ENCODE measurements around the gene GPC5.

DNA sequence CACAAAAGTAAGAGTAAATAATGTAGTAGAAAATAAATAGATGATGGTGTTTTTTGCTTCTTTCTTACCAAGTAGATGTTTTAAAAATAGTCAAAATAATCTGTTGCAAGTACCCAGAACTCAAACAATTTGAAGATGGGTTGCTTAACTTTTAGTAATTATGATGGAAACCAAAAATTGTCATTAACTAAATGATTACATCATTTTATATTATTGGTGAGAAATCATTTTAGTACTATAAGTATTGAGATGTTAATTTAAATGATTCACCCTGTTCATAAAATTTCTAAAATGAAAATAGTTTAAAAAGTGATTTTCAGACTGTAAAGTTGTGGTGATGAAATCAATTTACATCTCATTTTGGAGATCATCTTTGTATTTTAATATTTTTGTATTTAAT is 404.5 kb downstream of the GPC5 start:
- TF ChIP-seq, protein P1, sequence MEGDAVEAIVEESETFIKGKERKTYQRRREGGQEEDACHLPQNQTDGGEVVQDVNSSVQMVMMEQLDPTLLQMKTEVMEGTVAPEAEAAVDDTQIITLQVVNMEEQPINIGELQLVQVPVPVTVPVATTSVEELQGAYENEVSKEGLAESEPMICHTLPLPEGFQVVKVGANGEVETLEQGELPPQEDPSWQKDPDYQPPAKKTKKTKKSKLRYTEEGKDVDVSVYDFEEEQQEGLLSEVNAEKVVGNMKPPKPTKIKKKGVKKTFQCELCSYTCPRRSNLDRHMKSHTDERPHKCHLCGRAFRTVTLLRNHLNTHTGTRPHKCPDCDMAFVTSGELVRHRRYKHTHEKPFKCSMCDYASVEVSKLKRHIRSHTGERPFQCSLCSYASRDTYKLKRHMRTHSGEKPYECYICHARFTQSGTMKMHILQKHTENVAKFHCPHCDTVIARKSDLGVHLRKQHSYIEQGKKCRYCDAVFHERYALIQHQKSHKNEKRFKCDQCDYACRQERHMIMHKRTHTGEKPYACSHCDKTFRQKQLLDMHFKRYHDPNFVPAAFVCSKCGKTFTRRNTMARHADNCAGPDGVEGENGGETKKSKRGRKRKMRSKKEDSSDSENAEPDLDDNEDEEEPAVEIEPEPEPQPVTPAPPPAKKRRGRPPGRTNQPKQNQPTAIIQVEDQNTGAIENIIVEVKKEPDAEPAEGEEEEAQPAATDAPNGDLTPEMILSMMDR (IDR thresholded peaks at IDR 0.05; ENCODE audit: extremely low read depth in 1 of 2, insufficient read depth in 1 of 2, low read depth in 1 of 2, low read length in 2 of 2), result no peak
- TF ChIP-seq EZH2 (IDR thresholded peaks at IDR 0.05; ENCODE audit: borderline replicate concordance, low read depth, low read length, severe bottlenecking), result no peak
- no peak for TF ChIP-seq POLR2AphosphoS5 (IDR thresholded peaks at IDR 0.05; ENCODE audit: insufficient read depth, low read depth, low read length)
- no peak for TF ChIP-seq MYC (IDR thresholded peaks at IDR 0.05; ENCODE audit: low read depth, low read length)

Data from endothelial cell of umbilical vein (primary cell).